GM19043 (cell line): ENCODE results near the gene COL26A1.
"Not testable (repeated sequence)": the region's sequence is repeated elsewhere in the genome, so short reads cannot be mapped to it uniquely, and the experiment has no call there.

ENCODE experiments used
- ATAC-seq: cut with Tn5 transposase; IDR thresholded peaks from one replicate; pipeline ENCODE4 v1.9.1; 2021; ENCODE audit warnings: low read depth; ENCODE audit not compliant: unreplicated experiment

The COL26A1 gene

GRCh38 chr7:101547022-101547915 is 184.6 kb downstream of the COL26A1 start:
- no peak for ATAC-seq

GRCh38 chr7:101547916-101548661 is 185.4 kb downstream of the COL26A1 start:
- no peak for ATAC-seq

DNA sequence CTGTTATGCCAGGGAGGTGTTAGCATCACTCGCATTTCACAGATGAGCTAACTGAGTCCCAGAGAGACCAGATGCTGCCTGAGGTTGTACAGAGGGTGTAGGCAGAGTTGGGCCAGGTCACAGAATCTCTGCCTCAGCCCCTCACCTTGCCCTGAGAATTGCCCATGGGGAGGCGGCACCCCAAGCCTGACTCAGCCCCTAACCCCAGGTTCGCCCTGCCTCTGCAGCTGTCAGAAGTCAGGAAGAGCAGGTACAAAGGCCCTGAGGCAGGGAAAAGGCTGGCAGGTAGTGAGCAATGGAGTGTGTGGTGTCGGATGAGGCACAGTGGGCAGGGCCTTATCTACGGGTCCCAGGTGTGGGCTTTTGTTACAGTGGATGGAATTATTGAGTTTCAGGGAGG is 187.1 kb downstream of the COL26A1 start:
- ATAC-seq: no peak

- no peak for ATAC-seq
Measured at GRCh38 chr7:101550641-101551541, 188.2 kb downstream of the COL26A1 start.

DNA sequence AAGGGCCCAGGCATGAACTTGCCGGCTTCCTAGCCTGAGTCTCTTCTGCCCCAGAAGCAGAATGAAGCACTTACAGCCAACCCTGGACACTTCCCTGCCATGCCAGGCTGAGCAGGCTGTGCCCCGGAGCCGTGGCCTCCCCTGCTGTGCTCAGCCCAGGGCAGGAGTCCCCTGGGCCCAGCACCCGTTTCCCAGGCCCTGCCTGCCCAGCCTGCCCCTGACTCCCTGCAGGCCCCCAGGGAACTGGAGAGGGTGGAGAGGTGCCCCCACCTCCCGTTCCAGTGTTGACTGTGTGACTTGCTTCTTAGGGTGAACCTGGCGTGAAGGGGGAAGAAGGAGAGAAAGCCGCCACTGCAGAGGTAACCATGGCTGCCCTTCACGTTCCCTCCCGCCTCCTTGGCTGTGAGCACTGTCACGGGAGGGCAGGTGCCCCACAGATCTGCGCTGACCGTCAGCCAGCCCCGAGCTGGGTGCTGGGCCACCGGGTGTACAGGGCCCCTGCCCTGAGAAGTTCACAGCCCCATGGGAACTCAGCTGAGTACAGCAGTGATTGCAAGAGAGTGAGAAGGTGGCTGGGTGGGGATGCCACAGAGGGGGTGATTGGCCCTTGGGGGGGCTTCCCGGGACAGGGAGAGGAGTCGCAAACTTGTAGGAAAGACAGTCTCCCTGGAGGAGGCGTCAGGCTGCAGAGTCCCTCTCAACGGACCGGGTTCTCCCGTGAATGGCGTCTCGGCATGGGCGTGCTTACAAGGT is 190.5 kb downstream of the COL26A1 start:
- ATAC-seq: no peak

DNA sequence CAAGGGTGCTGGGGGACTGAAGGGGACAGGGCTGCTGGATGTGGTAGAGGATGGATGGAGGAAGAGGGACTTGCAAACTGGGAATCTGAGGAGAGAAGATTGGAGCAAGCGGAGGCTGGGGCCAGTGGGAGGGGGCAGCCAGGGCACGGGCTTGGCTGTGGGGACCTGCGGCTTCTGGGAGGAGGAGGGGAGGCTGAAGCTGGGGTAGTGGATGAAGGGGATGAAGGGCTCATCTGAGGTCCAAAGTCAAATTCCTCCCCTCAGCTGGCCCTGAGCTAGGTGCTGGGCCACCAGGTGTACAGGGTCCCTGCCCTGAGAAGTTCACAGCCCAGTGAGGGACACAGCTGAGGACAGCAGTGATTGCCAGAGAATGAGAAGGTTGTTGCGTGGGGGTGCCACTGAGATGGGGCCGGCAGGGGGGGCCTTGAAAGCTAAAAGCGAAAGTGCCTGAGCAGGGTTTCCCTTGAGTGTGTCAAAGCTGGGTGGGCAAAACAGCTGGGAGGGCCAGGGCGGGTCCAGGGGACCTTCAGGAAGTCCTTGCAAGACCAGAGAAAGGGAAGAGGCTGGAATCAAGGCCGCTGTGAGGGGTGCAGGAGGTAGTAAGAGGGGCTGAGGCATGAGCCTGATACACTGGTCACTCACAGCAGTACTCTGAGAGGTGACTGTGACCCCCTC is 191.2 kb downstream of the COL26A1 start:
- no peak for ATAC-seq

DNA sequence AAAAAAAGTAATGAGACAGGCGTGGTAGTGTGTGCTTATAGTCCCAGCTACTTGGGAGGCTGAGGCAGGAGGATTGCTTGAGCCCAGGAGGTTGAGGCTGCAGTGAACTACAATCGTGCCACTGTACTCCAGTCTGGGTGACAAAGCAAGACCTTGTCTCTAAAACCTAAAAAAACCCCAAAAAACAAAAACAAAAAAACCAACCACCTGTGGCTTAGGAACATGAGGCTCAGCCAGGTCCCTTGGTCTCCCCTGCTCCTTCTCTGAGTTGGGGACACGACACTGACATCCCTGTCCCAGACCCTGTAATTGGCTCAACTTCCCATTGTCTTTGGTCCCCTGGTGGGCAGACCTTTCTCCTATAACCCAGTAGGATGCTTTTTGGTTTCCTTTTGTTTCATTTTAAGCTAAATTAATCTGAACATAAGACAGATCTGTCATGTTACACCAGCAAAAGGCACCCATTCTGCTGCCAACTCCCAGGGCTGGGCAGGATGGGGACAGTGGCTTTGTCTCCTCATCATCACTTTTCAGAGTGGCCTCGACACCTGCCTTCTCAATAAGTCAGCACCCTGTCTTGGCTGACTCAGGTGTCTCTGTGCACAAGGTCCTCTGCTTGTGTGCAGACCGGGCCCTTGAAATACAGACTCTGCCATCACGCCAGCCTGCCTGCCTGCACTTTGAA is 192.1 kb downstream of the COL26A1 start:
- no peak for ATAC-seq

DNA sequence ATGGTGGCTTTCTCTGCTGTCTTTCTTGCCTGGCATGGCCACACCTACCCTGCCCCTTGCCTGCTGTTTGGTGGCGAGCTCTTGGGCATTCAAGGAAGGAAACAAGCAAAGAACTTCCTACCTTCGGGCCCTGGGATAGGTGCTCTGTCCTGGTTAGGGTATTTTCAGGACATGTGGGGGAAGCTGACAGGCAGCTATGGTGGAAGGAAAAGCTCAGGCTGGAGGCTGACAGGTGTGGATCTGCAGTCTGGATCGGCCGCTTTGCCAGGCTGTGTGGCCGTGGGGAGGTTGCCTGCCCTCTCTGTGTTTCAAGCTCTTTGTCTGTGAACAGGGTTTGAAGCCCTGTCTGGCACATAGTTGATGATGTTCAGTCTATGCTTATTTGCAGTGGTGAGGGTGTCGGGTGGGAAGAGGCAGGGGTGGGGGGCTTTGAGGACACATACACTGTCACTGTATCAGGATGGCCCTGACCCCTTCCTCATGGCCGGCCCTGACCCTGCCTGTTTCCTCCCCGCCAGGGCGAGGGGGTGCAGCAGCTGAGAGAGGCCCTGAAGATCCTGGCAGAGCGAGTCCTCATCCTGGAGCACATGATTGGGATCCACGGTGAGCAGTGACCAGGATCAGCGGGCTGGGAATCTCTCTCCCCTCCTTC is 192.7 kb downstream of the COL26A1 start:
- ATAC-seq: no peak

GRCh38 chr7:101555921-101556275 is 193.2 kb downstream of the COL26A1 start:
- no peak for ATAC-seq

- ATAC-seq: no peak
Measured at GRCh38 chr7:101556453-101556968, 193.8 kb downstream of the COL26A1 start.

DNA sequence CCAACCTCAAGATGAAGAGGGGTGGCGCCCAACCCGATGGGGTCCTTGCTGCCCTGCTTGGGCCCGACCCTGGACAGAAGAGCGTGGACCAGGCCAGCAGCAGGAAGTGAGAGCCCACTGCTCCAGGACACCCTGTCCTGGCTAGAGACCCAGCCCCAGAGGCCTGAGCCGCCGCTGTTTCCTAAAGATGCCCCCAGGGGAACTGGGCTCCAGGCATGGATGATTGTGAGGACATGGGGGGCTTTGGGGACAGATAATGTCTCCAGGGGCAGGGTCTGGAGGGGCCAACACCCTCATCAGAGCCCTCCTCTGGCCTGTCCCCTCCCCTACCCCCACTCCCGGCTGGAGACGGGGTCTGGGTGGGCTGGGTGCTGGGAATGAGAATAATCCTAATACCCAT is 194.7 kb downstream of the COL26A1 start:
- ATAC-seq: no peak

DNA sequence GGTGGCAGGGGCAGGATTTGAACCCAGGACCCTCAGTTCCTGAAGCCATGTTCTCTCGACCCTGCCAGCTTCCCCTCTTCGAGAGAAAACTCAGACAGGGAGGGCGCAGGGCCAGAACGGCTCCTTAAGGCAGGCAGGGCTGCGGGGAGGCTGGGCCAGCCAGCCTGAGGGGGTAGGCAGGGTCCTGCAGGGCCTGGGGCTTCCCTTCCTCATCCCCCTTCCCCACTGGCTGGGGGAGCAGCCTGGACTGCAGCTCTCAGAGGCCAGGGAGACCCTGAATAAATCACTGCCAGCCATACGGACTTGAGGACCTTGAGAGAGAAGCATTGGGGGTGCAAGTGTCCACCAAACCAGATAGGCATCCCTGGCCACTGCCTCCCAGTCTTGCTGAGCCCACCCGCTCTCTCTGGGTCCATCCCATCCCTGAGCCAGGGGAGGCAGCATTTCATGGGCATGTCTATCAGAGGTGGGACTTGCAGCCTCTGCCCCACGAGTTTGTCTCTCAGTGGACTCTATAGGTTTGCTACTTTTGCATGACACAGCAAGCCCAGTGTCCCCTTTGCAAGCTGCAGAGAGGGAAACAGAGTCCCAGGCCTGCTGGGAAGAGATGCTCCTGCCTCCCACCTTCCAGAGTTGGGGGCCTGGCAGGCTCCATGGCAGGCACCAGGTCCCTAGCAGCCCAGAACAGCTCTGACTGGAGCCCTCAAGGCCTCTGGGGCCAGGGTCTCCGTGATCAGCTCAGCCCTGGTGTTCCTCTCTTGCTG is 195.5 kb downstream of the COL26A1 start:
- no peak for ATAC-seq

DNA sequence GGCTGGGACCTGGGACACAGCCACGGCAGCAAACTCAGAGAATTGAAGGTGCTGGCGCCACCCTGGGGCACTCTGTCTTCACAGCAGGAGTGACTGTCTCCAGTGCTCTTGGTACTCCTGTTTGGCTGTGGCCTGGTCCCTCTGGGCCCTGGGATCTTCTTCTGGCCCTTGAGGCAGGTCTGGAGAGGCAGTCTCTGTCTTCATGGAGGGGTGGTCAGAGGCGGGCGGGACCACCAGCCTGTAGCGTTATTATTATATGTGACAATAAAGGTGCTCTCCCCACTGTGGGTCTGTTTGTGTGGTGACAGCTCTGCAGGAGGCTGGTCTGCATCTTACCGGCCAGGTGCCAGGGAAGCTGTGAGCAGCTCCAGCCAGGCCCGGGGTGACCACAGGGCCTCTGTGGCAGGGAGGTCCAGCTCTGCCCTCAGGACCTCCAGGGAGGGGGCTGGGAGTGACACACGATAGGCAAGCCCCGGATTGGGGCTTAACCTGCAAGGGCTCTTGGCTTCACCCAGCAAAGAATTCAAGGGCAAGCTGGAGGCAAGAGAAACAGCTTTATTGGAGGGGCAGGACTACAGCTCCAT is 196.2 kb downstream of the COL26A1 start:
- no peak for ATAC-seq

DNA sequence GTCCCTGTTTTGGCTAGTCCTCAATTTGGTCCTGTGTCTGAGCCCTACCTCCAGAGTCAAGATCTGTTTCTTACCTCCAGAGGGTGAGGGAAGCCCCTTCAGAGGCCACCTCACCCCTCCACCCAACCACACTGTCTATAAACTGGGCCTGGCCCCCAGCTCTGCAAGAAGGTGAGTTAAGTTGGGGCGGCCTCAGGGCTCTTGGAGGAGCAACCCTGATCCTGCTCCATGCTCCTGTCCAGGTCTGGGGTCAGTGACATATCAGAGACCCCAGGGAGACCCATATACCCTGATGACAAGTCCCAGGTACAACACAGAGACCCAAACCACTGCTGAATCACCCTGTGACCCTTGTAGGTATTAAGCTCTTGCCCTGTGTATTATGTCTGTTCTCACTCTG is 196.9 kb downstream of the COL26A1 start:
- ATAC-seq: no peak

- ATAC-seq: not testable (repeated sequence)
Measured at GRCh38 chr7:101560021-101560420, 197.3 kb downstream of the COL26A1 start.

- no peak for ATAC-seq
Measured at GRCh38 chr7:101560856-101561255, 198.2 kb downstream of the COL26A1 start.

GRCh38 chr7:101561293-101561692 is 198.6 kb downstream of the COL26A1 start:
- not testable (repeated sequence) for ATAC-seq
